GM21619 (cell line): Measurements from ENCODE around the gene SNRNP70.
"Not testable (repeated sequence)": the region's sequence is repeated elsewhere in the genome, so short reads cannot be mapped to it uniquely, and the experiment has no call there.

ENCODE experiments used
- ATAC-seq: cut with Tn5 transposase; IDR thresholded peaks from one replicate; pipeline ENCODE4 v1.9.1; 2021; ENCODE audit not compliant: unreplicated experiment

Gene SNRNP70

DNA sequence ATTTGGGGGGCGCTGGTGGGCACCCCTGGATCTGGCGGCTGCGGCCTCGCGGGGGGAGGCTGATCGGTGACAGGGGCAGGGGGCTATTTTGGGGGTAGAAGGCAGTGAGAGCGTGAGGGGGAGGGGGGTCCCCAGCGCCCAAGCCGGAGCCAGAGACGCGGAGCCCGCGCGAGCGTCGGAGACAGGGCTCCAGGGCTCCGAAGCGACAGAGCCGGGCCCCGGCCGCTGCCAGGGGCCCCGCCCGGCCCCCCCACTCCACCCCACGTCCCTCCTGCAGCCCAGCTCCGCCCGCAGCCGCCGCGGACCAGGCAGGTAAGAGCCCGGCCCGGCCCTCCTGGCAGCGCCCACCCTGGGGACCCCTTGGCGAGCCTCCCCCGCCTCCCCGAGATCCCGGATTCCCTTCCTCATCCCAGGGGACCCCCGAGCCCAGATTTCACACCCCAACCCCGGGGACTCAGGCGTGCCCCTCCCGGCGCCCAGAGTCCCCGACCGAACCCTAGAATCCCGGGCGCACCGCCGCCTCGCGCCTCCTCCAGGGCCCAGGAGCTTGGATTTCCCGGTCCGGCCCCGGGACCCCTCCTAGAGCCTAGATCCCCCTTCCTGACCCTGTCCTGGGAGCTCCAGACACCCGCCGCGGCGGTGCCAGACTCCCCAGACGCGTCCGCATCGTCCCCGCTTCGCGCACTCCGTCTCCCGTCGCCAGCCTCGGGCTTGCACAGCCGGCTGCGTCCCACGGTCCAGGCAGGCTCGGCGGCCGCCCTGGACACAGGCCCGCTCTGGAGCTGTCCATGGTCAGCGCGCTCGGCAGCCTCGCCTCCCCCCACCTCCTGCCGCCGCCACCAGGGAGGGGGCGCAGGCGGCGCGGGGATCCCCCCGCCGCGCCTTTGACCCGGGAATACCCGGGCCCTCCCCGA, 34.4 kb downstream of the SNRNP70 start, which contains the start of gene PPFIA3:
TSS of gene PPFIA3 (plus strand) at position 134 of the 914 bp plus-strand sequence. CDS start 8,330 bp downstream, outside the sequence.
- no peak for ATAC-seq

DNA sequence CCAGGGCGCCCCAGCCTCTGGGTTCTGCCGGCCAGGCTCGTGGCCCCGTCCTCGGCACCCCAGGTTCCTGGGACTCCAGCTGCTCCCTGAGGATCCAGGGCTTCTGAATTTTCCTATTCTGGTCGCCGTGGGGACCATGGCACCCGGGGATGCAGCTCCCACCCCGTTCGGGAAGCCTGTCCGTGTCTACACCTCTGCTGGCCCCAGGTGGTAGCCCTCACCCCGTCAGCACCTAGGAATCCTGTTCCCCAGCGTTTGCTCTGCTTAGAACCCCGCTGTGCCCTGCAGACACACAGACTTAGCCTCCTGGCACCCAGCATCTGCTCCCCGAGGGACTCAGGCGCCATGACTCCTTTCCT, 35.1 kb downstream of the SNRNP70 start:
- no peak for ATAC-seq

DNA sequence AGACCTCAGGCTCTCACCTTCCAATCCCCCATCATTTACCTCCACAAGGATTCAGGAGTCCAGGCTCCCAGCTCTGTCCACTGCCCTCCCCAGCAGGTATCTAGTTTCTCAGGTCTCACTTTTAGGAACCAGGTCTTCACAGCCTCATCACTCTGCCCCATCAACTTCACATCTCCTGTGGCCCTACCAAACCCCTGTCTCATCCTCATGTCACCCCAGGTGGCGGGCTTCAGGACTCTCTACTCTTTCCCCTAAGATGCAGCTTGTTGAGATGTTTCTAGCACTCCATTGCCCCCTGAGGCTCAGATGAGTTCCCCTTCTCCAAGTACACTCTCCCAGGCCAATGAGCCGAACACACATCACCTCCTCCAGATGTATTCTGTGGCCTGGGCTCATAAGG, 35.6 kb downstream of the SNRNP70 start:
- ATAC-seq: no peak

DNA sequence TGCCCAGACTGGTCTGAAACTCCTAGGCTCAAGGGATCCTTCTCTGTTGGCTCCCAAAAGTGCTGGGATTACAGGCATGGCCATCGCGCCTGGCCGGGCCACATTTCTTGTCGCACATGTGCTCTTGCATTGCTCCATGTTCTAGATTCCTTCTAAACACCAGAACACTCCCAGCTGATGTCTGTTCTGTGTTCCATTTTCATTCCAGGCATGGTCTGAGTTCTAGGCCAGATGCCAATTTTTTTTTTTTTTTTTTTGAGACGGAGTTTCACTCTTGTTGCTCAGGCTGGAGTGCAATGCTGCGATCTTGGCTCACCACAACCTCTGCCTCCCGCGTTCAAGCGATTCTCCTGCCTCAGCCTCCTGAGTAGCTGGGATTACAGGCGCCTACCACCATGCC, 36.6 kb downstream of the SNRNP70 start:
- not testable (repeated sequence) for ATAC-seq

DNA sequence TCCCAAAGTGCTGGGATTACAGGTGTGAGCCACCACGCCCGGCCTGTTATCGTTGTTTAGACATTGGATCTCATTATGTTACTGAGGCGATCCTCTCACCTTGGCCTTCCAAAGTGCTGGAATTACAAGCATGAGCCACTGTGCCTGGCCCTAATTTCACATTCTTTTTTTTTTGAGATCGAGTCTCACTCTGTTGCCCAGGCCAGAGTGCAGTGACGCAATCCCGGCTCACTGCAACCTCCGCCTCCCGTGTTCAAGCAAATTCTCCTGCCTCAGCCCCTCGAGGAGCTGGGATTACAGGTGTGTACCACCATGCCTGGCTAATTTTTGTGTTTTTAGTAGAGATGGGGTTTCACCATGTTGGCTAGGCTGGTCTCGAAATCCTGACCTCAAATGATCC, 38.0 kb downstream of the SNRNP70 start:
- not testable (repeated sequence) for ATAC-seq

DNA sequence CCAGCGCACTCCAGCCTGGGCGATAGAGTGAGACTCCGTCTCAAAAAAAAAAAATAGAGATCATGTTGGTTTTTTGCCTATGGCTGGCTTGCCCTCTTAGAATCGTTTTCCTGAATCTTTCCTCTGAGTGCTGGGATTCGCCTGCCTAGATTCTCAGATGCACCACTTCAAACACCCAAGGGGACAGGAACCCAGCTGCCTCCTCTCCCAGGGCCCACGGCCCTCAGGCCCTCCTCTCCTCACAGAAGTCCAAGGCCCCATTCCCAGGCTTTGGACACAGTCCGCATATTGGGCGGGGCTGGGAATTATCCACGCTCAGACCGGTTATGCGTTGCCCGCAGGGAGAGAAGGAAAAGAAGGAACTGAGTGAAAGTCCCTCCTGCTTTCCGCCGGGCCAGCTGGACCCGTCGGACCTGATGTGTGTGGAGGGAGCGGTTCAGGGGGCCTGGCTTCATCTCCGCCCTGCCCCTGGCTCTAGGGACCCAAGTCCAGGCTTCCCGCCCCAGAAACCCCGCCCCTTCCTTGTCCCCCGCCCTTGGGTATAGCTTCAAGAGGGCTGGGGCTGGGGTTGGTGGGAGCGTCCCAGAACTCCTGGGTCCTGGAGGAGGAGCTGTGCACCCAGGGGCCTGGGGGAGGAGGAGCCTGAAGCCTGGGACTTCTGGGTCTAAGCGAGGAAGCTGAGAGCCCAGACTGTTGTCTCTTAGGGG, 39.9 kb downstream of the SNRNP70 start:
- ATAC-seq: no peak

DNA sequence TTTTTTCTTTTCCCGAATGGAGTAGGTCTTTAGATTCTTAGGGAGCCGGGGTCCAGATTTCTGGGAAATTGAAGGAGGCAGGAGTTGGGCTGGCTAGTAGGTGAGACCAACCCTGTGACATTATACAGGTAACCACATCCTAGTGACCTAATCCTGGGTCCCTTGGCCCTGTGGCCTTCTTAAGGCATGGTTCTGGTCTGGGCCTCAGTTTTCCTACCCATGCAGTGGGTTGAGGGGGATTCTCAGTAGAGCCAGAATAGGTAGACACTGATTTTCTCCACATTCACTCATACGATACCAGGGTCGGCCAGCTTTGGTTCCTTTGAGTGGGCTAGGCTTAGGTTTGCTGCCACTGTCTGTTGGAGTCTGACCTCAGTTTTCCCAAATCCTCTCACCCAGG, 41.3 kb downstream of the SNRNP70 start:
- ATAC-seq: no peak

DNA sequence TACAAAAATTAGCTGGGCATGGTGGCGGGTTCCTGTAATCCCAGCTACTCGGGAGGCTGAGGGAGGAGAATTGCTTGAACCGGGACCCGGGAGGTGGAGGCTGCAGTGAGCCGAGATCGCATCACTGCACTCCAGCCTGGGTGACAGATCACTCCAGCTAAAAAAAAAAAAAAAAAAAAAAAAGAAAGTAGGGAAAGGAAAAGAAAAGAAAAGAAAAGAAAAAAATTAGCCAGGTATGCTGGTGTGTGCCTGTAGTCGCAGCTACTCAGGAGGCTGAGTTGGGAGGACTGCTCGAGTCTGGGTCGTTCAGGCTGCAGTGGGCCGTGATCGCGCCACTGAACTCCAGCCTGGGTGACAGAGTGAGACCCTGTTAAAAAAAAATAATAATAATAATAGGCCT, 42.0 kb downstream of the SNRNP70 start:
- ATAC-seq: not testable (repeated sequence)

DNA sequence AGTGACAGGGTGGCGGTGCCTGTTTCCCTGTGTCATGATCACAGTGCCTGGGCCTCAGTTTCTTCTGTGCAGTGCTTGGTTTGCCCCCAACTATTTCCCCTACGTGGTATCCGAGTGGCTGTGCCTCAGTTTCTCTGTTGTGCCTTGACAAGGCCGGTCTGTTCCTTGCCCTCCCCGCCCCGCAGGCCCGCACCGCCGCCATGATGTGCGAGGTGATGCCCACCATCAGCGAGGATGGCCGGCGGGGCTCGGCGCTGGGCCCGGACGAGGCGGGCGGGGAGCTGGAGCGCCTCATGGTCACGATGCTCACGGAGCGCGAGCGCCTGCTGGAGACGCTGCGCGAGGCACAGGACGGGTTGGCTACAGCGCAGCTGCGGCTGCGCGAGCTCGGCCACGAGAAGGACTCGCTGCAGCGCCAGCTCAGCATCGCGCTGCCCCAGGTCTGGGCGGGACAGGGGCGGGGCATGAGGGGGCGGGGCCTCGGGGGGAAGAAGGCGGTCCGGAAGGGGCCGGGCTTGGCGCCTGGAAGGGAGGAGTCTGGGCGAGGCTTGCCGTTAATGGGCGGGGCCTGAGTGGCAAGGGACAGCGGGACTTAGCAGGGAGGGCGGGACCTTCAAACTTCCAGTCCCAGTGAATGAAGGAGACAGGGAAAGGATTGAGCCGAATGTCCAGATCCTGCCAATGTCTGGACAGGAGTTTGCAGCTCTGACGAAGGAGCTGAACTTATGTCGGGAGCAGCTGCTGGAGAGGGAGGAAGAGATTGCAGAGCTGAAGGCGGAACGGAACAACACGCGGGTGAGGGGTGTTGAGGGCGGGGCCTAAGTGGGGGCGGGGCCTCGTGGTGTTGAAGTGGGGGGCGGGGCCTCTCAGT, 42.7 kb downstream of the SNRNP70 start:
- peak; percentile 84 for ATAC-seq

DNA sequence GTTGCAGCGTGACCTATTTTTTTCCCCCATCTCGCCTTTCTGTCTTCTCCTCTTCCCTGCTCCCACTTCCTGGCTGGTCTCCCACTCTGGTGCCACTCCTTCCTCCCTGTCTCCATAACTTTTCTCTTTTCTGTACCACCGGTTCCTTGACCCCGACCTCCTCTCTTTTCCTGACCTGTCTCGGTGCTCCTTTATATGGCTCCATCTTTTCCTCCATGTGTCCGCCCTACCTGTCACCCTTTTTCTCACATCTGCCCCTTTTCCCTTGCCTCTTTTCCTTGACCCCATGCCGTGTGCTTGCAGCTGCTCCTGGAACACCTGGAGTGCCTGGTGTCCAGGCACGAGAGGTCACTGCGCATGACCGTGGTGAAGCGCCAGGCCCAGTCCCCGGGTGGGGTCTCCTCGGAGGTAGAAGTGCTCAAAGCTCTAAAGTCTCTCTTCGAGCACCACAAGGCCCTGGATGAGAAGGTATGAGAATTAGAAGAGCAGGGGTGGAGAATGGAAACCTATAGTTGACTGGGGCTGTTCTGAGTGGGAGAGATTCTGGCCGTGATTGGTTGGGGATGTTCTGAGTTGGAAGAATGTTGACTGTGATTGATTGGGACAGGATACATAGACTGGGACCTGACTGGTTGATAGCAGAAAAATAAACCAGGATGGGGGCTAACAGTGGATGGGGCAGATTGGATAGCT, 43.4 kb downstream of the SNRNP70 start:
- ATAC-seq: no peak

DNA sequence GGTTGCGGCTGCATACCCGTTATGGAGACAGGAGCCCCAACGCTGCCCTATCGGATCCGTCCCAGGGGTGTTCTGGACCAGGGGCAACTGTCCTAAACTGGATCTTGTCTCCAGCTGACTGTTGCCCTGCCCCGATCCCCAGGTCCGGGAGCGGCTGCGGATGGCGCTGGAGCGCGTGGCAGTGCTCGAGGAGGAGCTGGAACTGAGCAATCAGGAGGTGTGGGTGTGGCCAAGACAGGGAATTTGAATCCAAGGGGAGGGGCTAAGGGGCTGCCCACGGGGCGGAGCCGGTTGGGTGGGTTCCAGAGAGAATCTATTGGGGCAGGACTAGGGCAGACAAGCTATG, 44.0 kb downstream of the SNRNP70 start:
- ATAC-seq: no peak

DNA sequence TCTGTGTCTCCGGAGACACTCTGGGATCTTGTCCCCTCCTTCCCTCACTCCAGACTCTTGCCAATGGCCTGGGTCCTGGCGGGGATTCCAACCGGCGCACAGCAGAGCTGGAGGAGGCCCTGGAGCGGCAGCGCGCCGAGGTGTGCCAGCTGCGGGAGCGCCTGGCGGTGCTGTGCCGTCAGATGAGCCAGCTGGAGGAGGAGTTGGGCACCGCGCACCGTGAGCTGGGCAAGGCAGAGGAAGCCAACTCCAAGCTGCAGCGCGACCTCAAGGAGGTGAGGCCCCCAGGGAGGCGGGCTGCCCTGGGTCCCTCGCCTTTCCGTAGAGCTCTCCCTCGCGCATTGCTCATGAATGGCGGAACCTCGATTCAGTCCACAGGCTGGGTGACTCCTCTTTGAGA, 45.1 kb downstream of the SNRNP70 start:
- ATAC-seq: no peak

DNA sequence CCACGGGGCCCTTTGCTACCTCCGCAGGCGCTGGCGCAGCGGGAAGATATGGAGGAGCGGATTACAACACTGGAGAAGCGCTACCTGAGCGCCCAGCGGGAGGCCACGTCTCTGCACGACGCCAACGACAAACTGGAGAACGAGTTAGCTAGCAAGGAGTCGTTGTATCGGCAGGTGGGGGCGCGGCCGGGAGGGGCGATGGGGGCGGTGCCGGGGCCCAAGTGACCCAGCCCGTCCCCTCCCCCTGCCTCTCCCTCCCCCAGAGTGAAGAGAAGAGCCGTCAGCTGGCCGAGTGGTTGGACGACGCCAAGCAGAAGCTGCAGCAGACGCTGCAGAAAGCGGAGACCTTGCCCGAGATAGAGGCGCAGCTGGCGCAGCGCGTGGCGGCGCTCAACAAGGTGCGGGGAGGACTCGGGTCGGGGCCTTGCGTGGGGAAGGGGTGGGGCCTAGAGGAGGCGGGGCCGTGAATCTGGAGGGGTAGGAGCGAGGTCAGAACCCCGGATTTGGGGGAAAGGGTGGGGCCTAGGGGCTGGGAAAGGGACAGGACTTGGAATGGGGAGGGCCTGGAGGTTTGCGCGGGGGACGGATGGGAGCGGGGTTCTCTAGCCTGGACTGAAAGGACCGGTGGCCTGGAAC, 47.8 kb downstream of the SNRNP70 start:
- no peak for ATAC-seq

DNA sequence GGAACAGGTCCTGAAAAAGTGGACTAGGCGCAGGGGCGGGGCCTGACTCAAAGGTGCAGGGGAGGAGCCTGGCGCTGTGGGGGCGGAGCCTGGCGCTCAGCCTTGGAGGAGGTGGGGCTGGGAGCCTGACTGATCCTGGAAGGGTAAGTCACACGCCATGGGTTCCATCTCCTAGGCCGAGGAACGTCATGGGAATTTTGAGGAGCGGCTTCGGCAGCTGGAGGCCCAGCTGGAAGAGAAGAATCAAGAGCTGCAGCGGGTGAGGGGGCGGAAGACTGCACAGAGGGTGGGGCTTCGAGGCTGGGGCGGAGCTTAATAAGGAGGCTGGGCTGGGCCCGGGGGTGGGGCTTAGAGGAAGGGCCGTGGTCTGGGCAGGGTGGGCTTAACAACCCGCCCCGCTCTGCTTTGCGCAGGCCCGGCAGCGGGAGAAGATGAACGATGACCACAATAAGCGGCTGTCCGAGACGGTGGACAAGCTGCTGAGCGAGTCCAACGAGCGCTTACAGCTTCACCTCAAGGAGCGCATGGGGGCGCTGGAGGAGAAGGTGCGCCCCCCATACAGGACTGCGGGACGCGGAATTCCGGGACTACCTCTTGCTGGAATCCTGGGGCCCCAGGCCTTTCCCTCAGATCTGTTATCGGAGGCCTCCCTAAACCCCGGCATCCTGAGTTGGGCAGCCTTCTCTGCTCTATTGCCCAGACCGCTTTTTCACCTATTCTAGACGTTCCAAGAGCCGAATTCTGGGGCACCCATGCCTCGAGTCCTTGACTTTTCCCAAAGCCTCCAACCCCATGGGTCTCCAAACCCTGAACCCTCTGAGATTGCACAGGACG, 48.6 kb downstream of the SNRNP70 start:
- no peak for ATAC-seq

DNA sequence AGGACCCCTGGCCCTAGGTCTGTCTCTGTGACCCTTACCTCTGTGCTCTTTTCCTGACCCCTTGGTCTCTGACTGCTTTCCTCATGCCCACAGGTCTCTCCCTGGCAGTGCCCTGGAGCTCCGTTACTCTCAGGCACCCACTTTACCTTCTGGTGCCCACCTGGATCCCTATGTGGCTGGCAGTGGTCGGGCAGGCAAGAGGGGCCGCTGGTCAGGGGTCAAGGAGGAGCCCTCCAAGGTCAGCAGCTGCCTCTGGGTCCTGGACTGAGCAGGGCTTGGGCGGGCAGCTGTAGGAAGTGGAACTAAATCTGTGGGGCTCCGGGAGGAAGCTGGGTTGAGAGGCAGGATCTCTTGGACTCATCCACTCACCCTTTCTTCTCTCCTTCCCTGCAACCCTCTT, 50.4 kb downstream of the SNRNP70 start:
- ATAC-seq: no peak

DNA sequence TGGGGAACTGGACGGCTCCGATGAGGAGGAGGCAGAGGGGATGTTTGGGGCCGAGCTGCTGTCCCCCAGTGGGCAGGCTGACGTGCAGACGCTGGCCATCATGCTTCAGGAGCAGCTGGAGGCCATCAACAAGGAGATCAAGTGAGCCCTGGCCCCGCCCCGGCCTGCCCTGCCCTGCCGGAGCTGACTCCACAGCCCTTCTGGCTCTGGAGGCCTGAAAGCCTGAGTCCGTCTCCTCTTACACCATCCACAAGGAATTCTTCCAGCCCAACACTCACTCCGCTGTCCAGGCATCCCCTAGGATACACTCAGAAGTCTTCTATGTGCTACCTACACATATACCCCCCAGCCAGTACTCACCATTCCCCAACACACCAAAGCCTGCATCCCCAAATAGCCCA, 51.5 kb downstream of the SNRNP70 start:
- no peak for ATAC-seq

DNA sequence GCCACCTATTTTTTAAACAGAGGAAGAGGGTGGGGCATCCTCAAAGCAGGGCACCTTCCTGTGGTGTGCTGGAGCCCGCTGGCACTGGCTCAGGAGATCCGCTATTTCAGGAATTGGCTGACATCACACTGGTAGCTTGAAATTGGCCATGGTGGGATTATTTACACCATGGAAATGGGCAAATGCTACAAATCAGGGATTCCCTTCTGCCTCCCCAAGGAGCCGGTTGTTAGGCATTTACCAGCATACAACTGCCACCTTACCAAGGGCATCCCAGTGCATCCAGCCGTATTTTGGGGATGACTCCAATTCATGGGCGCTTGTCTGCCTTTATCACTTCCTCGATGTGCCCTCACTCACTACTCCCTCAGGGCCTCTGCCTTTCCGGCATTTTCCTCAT, 55.7 kb downstream of the SNRNP70 start:
- ATAC-seq: no peak

DNA sequence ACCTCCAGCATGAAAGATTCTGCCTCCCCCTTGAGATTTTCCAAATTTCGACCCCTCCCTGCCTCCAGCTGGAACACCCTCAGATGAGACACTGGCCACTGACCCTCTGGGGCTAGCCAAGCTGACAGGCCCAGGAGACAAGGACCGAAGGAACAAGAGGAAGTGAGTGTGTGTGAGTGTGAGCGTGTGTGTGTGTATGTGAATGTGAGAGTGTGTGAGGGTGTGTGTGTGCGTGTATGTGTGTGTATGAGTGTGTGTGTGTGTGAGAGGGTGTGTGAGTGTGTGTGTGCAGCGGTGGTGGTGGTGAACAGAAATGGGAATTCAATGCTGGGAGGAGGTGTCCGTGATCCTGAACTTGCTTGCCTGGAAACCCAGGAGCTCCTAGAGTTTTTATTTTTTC, 56.1 kb downstream of the SNRNP70 start:
- ATAC-seq: no peak

DNA sequence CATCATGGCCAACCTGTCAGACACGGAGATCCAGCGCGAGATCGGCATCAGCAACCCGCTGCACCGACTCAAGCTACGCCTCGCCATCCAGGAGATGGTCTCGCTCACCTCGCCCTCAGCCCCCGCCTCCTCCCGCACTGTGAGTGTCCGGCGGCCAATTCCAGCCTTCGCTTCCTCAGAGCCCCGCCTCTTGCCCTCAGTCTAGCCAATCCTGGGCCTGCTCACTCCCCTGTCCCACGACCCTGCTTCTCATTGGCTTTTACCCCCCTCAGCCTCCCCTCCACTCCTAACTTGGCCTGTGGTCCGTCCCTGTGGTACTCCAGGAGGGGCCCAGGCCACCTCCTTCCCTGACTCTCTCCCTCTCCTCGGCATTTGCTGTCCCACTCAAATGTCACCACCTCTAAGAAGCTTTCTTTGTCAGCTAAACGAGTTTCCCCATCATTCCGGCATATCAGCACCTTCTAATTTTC, 57.6 kb downstream of the SNRNP70 start:
- peak; percentile 57 for ATAC-seq
